Psoas muscle (tissue), 8 donors: ENCODE results near the gene UBE2E2. TPM values are rescaled to one million over a fixed set of nuclear protein-coding genes. Genes with fewer than 3 reads are reported as not detected.
A peak's percentile ranks its signal among the peaks of the same experiment; 100 is the strongest.

Experiments
- ATAC-seq, 4 donors: fragments of 200-7000 bp; cut with Tn5 transposase; one replicate each; pipeline ENCODE4 v1.9.1; 2020; ENCODE audit warnings: moderate library complexity in 3 of 4, mild to moderate bottlenecking in 2 of 4
- DNase-seq, 2 donors: peaks; one replicate each; pipeline ENCODE4 v3.0.0-alpha.2; 2020
- H3K27ac ChIP-seq: fragments of 200-600 bp; one replicate; pipeline ENCODE4 v1.8.0; 2022
- H3K27me3 ChIP-seq, 3 donors: fragments of 200-600 bp in 1 of 3; one replicate each; pipeline versions ENCODE4 v1.6.1 to v1.8.0; 2013 to 2022; ENCODE audit warnings: low read length in 2 of 3, mild to moderate bottlenecking in 2 of 3, moderate library complexity in 1 of 3; ENCODE audit not compliant: insufficient read depth in 3 of 3
- H3K36me3 ChIP-seq, 2 donors: fragments of 200-600 bp in 1 of 2; one replicate each; pipeline versions ENCODE4 v1.6.1 to v1.8.0; 2013 to 2022; ENCODE audit warnings: low read depth in 1 of 2, mild to moderate bottlenecking in 1 of 2, moderate library complexity in 1 of 2; ENCODE audit not compliant: insufficient read depth in 1 of 2
- H3K4me1 ChIP-seq: fragments of 200-600 bp; one replicate; pipeline ENCODE4 v1.8.0; 2022
- H3K4me3 ChIP-seq: fragments of 200-600 bp; one replicate; pipeline ENCODE4 v1.8.0; 2022; ENCODE audit warnings: mild to moderate bottlenecking
- H3K9me3 ChIP-seq: fragments of 200-600 bp; one replicate; pipeline ENCODE4 v1.8.0; 2022
- CTCF ChIP-seq: fragments of 200-600 bp; IDR thresholded peaks from one replicate; pipeline ENCODE4 v1.8.0; 2022; ENCODE audit warnings: antibody characterized with exemption
- WGBS, 3 donors: extraction: QIAGEN DNeasy Blood & Tissue Kit; methylation state at CpG; one replicate each; pipeline versions ENCODE4 v1.1.6 to v1.1.7; 2013; 5-methylcytosine and 5-hydroxymethylcytosine counted together
- intact Hi-C, 2 donors: fragments of 100-400 bp; cut with DNase I; formaldehyde crosslinking; loops; one replicate each; pipeline versions ENCODE4 v1.11.0 to v1.14.2; 2022
- polyA plus RNA-seq, 3 donors: library from polyadenylated mRNA; stranded (reverse); fragments of 200-250 nt; gene quantifications; one replicate each; pipeline ENCODE4 v1.2.3, GENCODE V29; 2013
- total RNA-seq, 4 donors: library from RNA; stranded (reverse); fragmentation: NEBNext Ultra II Directional in 2 of 4; extraction: Animal tissue kit (Norgen Biotek cat#: 25700) in 2 of 4; gene quantifications; one replicate each; pipeline versions ENCODE4 v1.2.1 to v1.2.4, GENCODE V29; 2021 to 2023
- donor health status: healthy with polysubstance abuse.
- donor health status: DM: no; HTN: no; CAD: no; lungs with moderate emphysema.
- donor health status: Bipolar disorder and iron deficiency.
- donor health status: healthy.
- donor health status: DM: yes; HTN: yes; CAD: no.
- donor health status: DM: no; HTN: no; CAD: no.
- donor health status: DM: no; HTN: no; CAD: no.
- donor health status: DM: yes; HTN: yes; CAD: no.

Gene UBE2E2
- total and polyA plus RNA-seq, 7 donors = 12.9 to 38.2 (median 34.0) TPM

GRCh38 chr3:23288715-23289114 lies 85.6 kb downstream of the UBE2E2 start:
- Histone ChIP-seq H3K27me3 (no peaks in the 10 kb centered on the region), H3K36me3 (no peaks in the 10 kb centered on the region), H3K27ac (no peak overlapping the region), H3K9me3 (no peaks in the 10 kb centered on the region), H3K4me1 (no peaks in the 10 kb centered on the region), H3K4me3 (no peak overlapping the region)
- ATAC-seq = no peak
- no peak for DNase-seq
- TF ChIP-seq CTCF = no peak
- WGBS, 3 donors = 21 to 31% (median 23%) methylated on average over 2 of the region's 2 CpGs
- intact Hi-C loops = no loop called here

- H3K27me3 ChIP-seq = no peaks in the 10 kb centered on the region
- no peaks in the 10 kb centered on the region for H3K4me1 ChIP-seq
- no peak for DNase-seq
- intact Hi-C loops = no loop called here
- peak in 1 of 4 donors; percentile 20 for ATAC-seq
- no peak for TF ChIP-seq CTCF
- H3K4me3 ChIP-seq = no peak overlapping the region
- 78 to 97% (median 83%) methylated on average over 1 of the region's 1 CpG for WGBS, 3 donors
- H3K9me3 ChIP-seq = no peaks in the 10 kb centered on the region
- no peaks in the 10 kb centered on the region for H3K36me3 ChIP-seq
- H3K27ac ChIP-seq = no peak overlapping the region
Measured at GRCh38 chr3:23292432-23292831, 89.3 kb downstream of the UBE2E2 start.

- ATAC-seq (no peak), DNase-seq (no peak)
- no peak overlapping the region for H3K27ac ChIP-seq
- no peaks in the 10 kb centered on the region for H3K9me3 ChIP-seq
- no peaks in the 10 kb centered on the region for H3K36me3 ChIP-seq
- no peaks in the 10 kb centered on the region for H3K4me1 ChIP-seq
- no peaks in the 10 kb centered on the region for H3K27me3 ChIP-seq
- intact Hi-C loops = no loop called here
- TF ChIP-seq CTCF = no peak
- no peak overlapping the region for H3K4me3 ChIP-seq
Measured at GRCh38 chr3:23294770-23295387, 91.8 kb downstream of the UBE2E2 start.

GRCh38 chr3:23301819-23302218 lies 98.7 kb downstream of the UBE2E2 start:
- H3K4me3 ChIP-seq = no peak overlapping the region
- no peaks in the 10 kb centered on the region for H3K36me3 ChIP-seq
- no peak for TF ChIP-seq CTCF
- peaks cover 36% of the 10 kb centered on the region for H3K4me1 ChIP-seq
- no peak overlapping the region for H3K27ac ChIP-seq
- WGBS, 3 donors = 82 to 88% (median 88%) methylated on average over 5 of the region's 5 CpGs
- DNase-seq (no peak), ATAC-seq (no peak)
- intact Hi-C loops = no loop called here
- H3K27me3 ChIP-seq = no peaks in the 10 kb centered on the region
- no peaks in the 10 kb centered on the region for H3K9me3 ChIP-seq

GRCh38 chr3:23302271-23302670 lies 99.1 kb downstream of the UBE2E2 start:
- H3K4me1 ChIP-seq = peaks cover 36% of the 10 kb centered on the region
- ATAC-seq = peak in 2 of 4 donors; percentile 42 to 49
- WGBS, 3 donors = 31 to 68% (median 37%) methylated on average over 1 of the region's 1 CpG
- H3K4me3 ChIP-seq = no peak overlapping the region
- no peaks in the 10 kb centered on the region for H3K36me3 ChIP-seq
- DNase-seq = no peak
- H3K27ac ChIP-seq = no peak overlapping the region
- intact Hi-C loops = no loop called here
- no peak for TF ChIP-seq CTCF
- no peaks in the 10 kb centered on the region for H3K27me3 ChIP-seq
- no peaks in the 10 kb centered on the region for H3K9me3 ChIP-seq
